Cardiac muscle cell (in vitro differentiated cells and primary cell): Measurements from ENCODE around the gene RDH13. TPM values are rescaled to one million over a fixed set of nuclear protein-coding genes. Genes with fewer than 3 reads are reported as not detected.

Experiments used
- DNase-seq, 2 donors: peaks; one replicate each; pipeline versions ENCODE4 v3.0.0 to v3.0.0-alpha.2; 2010 to 2017; ENCODE audit warnings: low read depth in 1 of 2, low spot score in 1 of 2
- H3K27ac ChIP-seq: fragments of 200-600 bp; sonication (generic); 2 replicates; pipeline ENCODE4 v1.5.1; 2016
- H3K27me3 ChIP-seq: fragments of 200-600 bp; sonication (generic); 2 replicates; pipeline ENCODE4 v1.6.0; 2016; ENCODE audit warnings: control low read depth
- H3K36me3 ChIP-seq: fragments of 200-600 bp; sonication (generic); 2 replicates; pipeline ENCODE4 v1.5.1; 2016; ENCODE audit warnings: control low read depth
- H3K4me1 ChIP-seq: fragments of 200-600 bp; sonication (generic); 2 replicates; pipeline ENCODE4 v1.8.1; 2017; ENCODE audit warnings: low read depth, mild to moderate bottlenecking, mixed run types
- H3K4me3 ChIP-seq: fragments of 200-600 bp; sonication (generic); 2 replicates; pipeline ENCODE4 v1.5.1; 2016; ENCODE audit warnings: mild to moderate bottlenecking
- H3K9me3 ChIP-seq: fragments of 200-600 bp; sonication (generic); 2 replicates; pipeline ENCODE4 v1.5.1; 2017; ENCODE audit warnings: low read depth, mild to moderate bottlenecking, control low read depth
- polyA plus RNA-seq: library from polyadenylated mRNA; unstranded; fragments of >200 nt; fragmentation: Nextera tagmentation; extraction: Ambion mirVana; gene quantifications from 2 replicates; pipeline ENCODE4 v1.2.1, GENCODE V29; 2016
- total RNA-seq: library from RNA; depleted of rRNA; stranded (reverse); fragments of >200 nt; gene quantifications from 2 replicates; pipeline ENCODE4 v1.2.3, GENCODE V29; 2016
- TF ChIP-seq, protein P1 (sequence below): IDR thresholded peaks from 2 replicates; pipeline ENCODE4 v1.5.1; 2012; ENCODE audit warnings: low read depth, mild to moderate bottlenecking, low read length

The RDH13 gene
- total and polyA plus RNA-seq, 2 experiments from 2014 or later = 23.7 to 41.0 TPM

DNA sequence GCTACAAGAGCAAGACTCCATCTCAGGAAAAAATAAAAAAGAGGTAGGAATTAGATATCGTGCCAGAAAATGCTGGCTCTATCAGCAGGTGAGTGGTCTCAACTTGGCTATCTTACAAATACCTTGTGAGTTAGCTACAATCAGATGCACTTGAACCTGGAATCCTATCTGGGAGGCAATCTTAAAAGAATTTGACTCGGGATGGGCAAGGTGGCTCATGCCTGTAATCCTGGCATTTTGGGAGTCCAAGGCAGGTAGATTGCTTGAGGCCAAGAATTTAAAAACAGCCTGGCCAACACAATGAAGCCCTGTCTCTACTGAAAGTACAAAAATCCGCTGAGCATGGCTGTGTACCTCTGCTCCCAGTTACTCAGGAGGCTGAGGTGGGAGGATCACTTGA lies 67.4 kb downstream of the RDH13 start:
- no peaks in the 10 kb centered on the region for H3K27me3 ChIP-seq
- DNase-seq = no peak
- H3K4me3 ChIP-seq = no peak overlapping the region
- H3K9me3 ChIP-seq = no peaks in the 10 kb centered on the region
- H3K4me1 ChIP-seq = no peaks in the 10 kb centered on the region
- H3K36me3 ChIP-seq = peaks cover 2% of the 10 kb centered on the region
- TF ChIP-seq, protein P1, sequence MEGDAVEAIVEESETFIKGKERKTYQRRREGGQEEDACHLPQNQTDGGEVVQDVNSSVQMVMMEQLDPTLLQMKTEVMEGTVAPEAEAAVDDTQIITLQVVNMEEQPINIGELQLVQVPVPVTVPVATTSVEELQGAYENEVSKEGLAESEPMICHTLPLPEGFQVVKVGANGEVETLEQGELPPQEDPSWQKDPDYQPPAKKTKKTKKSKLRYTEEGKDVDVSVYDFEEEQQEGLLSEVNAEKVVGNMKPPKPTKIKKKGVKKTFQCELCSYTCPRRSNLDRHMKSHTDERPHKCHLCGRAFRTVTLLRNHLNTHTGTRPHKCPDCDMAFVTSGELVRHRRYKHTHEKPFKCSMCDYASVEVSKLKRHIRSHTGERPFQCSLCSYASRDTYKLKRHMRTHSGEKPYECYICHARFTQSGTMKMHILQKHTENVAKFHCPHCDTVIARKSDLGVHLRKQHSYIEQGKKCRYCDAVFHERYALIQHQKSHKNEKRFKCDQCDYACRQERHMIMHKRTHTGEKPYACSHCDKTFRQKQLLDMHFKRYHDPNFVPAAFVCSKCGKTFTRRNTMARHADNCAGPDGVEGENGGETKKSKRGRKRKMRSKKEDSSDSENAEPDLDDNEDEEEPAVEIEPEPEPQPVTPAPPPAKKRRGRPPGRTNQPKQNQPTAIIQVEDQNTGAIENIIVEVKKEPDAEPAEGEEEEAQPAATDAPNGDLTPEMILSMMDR = no peak
- no peak overlapping the region for H3K27ac ChIP-seq

Other genes with a start within 250 kb of the RDH13 start
- not detected in 2 replicates for gene KIR3DL1, start 246.7 kb downstream of the RDH13 start, total RNA-seq
- not detected in 2 replicates for gene KIR3DL1, start 246.7 kb downstream of the RDH13 start, polyA plus RNA-seq
- gene KIR2DS4, start 230.5 kb downstream of the RDH13 start, total RNA-seq = not detected in 2 replicates
- not detected in 2 replicates for gene KIR2DS4, start 230.5 kb downstream of the RDH13 start, polyA plus RNA-seq
- not detected in 2 replicates for gene KIR3DL2, start 212.7 kb downstream of the RDH13 start, total RNA-seq
- not detected in 2 replicates for gene KIR3DL2, start 212.7 kb downstream of the RDH13 start, polyA plus RNA-seq
- gene FCAR, start 188.9 kb downstream of the RDH13 start, total RNA-seq = not detected in 2 replicates
- not detected in 2 replicates for gene FCAR, start 188.9 kb downstream of the RDH13 start, polyA plus RNA-seq
- gene NCR1, start 157.0 kb downstream of the RDH13 start, total RNA-seq = not detected in 2 replicates
- gene NCR1, start 157.0 kb downstream of the RDH13 start, polyA plus RNA-seq = not detected in 2 replicates
- gene NLRP7, start 115.6 kb downstream of the RDH13 start, total RNA-seq = 1.4 and 1.8 TPM in 2 replicates
- gene NLRP7, start 115.6 kb downstream of the RDH13 start, polyA plus RNA-seq = 0.49 and 0.73 TPM in 2 replicates
- gene NLRP2, start 96.8 kb downstream of the RDH13 start, total RNA-seq = 22.0 and 28.3 TPM in 2 replicates
- 16.8 and 22.9 TPM in 2 replicates for gene NLRP2, start 96.8 kb downstream of the RDH13 start, polyA plus RNA-seq
- gene GP6, start 24.9 kb downstream of the RDH13 start, total RNA-seq = 0.42 and 1.7 TPM in 2 replicates
- gene GP6, start 24.9 kb downstream of the RDH13 start, polyA plus RNA-seq = 0.24 TPM in 1 of 2 replicates, not detected in the other
- 2.0 and 3.9 TPM in 2 replicates for gene EPS8L1, start 12.7 kb upstream of the RDH13 start, total RNA-seq
- 1.1 and 1.2 TPM in 2 replicates for gene EPS8L1, start 12.7 kb upstream of the RDH13 start, polyA plus RNA-seq
- 107 and 120 TPM in 2 replicates for gene PPP1R12C, start 54.5 kb upstream of the RDH13 start, total RNA-seq
- gene PPP1R12C, start 54.5 kb upstream of the RDH13 start, polyA plus RNA-seq = 32.9 and 38.0 TPM in 2 replicates
- 16.1 and 25.0 TPM in 2 replicates for gene TNNT1, start 86.1 kb upstream of the RDH13 start, total RNA-seq
- gene TNNT1, start 86.1 kb upstream of the RDH13 start, polyA plus RNA-seq = 34.7 and 35.5 TPM in 2 replicates
- gene TNNI3, start 94.6 kb upstream of the RDH13 start, total RNA-seq = 64.5 and 78.6 TPM in 2 replicates
- gene TNNI3, start 94.6 kb upstream of the RDH13 start, polyA plus RNA-seq = 49.8 and 85.5 TPM in 2 replicates
- 3.2 and 3.5 TPM in 2 replicates for gene DNAAF3, start 103.5 kb upstream of the RDH13 start, total RNA-seq
- 7.6 and 14.3 TPM in 2 replicates for gene DNAAF3, start 103.5 kb upstream of the RDH13 start, polyA plus RNA-seq
- 0.12 and 0.53 TPM in 2 replicates for gene SYT5, start 117.1 kb upstream of the RDH13 start, total RNA-seq
- gene SYT5, start 117.1 kb upstream of the RDH13 start, polyA plus RNA-seq = not detected in 2 replicates
- 3.0 and 6.9 TPM in 2 replicates for gene PTPRH, start 146.4 kb upstream of the RDH13 start, total RNA-seq
- 2.3 TPM in 2 replicates for gene PTPRH, start 146.4 kb upstream of the RDH13 start, polyA plus RNA-seq
- gene TMEM86B, start 165.6 kb upstream of the RDH13 start, total RNA-seq = 4.2 and 4.7 TPM in 2 replicates
- 2.6 and 5.3 TPM in 2 replicates for gene TMEM86B, start 165.6 kb upstream of the RDH13 start, polyA plus RNA-seq
- gene PPP6R1, start 195.9 kb upstream of the RDH13 start, total RNA-seq = 87.9 and 91.7 TPM in 2 replicates
- gene PPP6R1, start 195.9 kb upstream of the RDH13 start, polyA plus RNA-seq = 98.7 and 101 TPM in 2 replicates
- gene HSPBP1, start 217.0 kb upstream of the RDH13 start, total RNA-seq = 47.2 and 77.7 TPM in 2 replicates
- 68.9 and 123 TPM in 2 replicates for gene HSPBP1, start 217.0 kb upstream of the RDH13 start, polyA plus RNA-seq
- gene BRSK1, start 220.8 kb upstream of the RDH13 start, total RNA-seq = 34.4 and 34.7 TPM in 2 replicates
- gene BRSK1, start 220.8 kb upstream of the RDH13 start, polyA plus RNA-seq = 3.5 and 5.6 TPM in 2 replicates